Measurements from ENCODE around the gene KIF5C. TPM values are rescaled to one million over a fixed set of nuclear protein-coding genes. Genes with fewer than 3 reads are reported as not detected.

KIF5C gene
- total RNA-seq, 1 experiment from 2014 or later = 0.87 TPM

GRCh38 chr2:149059822-149060221 is 184.8 kb downstream of the KIF5C start:
- Mint-ChIP-seq H3K4me3 (ENCODE audit: low read depth, unreplicated experiment) (no peak overlapping the region), H3K36me3 (ENCODE audit: insufficient read depth, unreplicated experiment) (no peaks in the 10 kb centered on the region), H3K27ac (ENCODE audit: unreplicated experiment) (no peak overlapping the region), H3K9me3 (ENCODE audit: low read depth, unreplicated experiment) (no peaks in the 10 kb centered on the region), H3K27me3 (ENCODE audit: unreplicated experiment) (no peaks in the 10 kb centered on the region), H3K4me1 (ENCODE audit: low read depth, unreplicated experiment) (peaks cover 8% of the 10 kb centered on the region)
- BruUV-seq (replicated peaks) = no TSS peak
- no peak for DNase-seq
- intact Hi-C loops (cut with micrococcal nuclease; ENCODE audit: unreplicated experiment) = no loop called here
- no peak for TF ChIP-seq CTCF (IDR thresholded peaks at IDR 0.05; ENCODE audit: unreplicated experiment)
- CTCF ChIA-PET = no interaction called here

GRCh38 chr2:149061133-149061745 is 186.2 kb downstream of the KIF5C start:
- Mint-ChIP-seq H3K9me3 (ENCODE audit: low read depth, unreplicated experiment) (no peaks in the 10 kb centered on the region), H3K27me3 (ENCODE audit: unreplicated experiment) (no peaks in the 10 kb centered on the region), H3K4me3 (ENCODE audit: low read depth, unreplicated experiment) (no peak overlapping the region), H3K4me1 (ENCODE audit: low read depth, unreplicated experiment) (peaks cover 15% of the 10 kb centered on the region), H3K27ac (ENCODE audit: unreplicated experiment) (no peak overlapping the region), H3K36me3 (ENCODE audit: insufficient read depth, unreplicated experiment) (no peaks in the 10 kb centered on the region)
- CTCF ChIA-PET = interaction anchor here (0.5 kb wide), 1 partner anchor 416 kb away, joined by 7 read pairs; no protein-coding TSS in a partner anchor
- BruUV-seq (replicated peaks) = no TSS peak
- no peak for TF ChIP-seq CTCF (IDR thresholded peaks at IDR 0.05; ENCODE audit: unreplicated experiment)
- no peak for DNase-seq
- intact Hi-C loops (cut with micrococcal nuclease; ENCODE audit: unreplicated experiment) = no loop called here

GRCh38 chr2:149062531-149062930 is 187.5 kb downstream of the KIF5C start:
- BruUV-seq (replicated peaks) = no TSS peak
- Mint-ChIP-seq H3K27ac (ENCODE audit: unreplicated experiment) (no peak overlapping the region), H3K4me3 (ENCODE audit: low read depth, unreplicated experiment) (no peak overlapping the region), H3K9me3 (ENCODE audit: low read depth, unreplicated experiment) (no peaks in the 10 kb centered on the region), H3K27me3 (ENCODE audit: unreplicated experiment) (no peaks in the 10 kb centered on the region), H3K4me1 (ENCODE audit: low read depth, unreplicated experiment) (peaks cover 15% of the 10 kb centered on the region), H3K36me3 (ENCODE audit: insufficient read depth, unreplicated experiment) (no peaks in the 10 kb centered on the region)
- CTCF ChIA-PET = no interaction called here
- intact Hi-C loops (cut with micrococcal nuclease; ENCODE audit: unreplicated experiment) = no loop called here
- TF ChIP-seq CTCF (IDR thresholded peaks at IDR 0.05; ENCODE audit: unreplicated experiment) = no peak
- no peak for DNase-seq

- no peaks in the 10 kb centered on the region for H3K27me3 Mint-ChIP-seq (ENCODE audit: unreplicated experiment)
- no peak overlapping the region for H3K4me3 Mint-ChIP-seq (ENCODE audit: low read depth, unreplicated experiment)
- no TSS peak for BruUV-seq (replicated peaks)
- H3K27ac Mint-ChIP-seq (ENCODE audit: unreplicated experiment) = no peak overlapping the region
- H3K4me1 Mint-ChIP-seq (ENCODE audit: low read depth, unreplicated experiment) = peaks cover 15% of the 10 kb centered on the region
- CTCF ChIA-PET = no interaction called here
- DNase-seq = no peak
- H3K9me3 Mint-ChIP-seq (ENCODE audit: low read depth, unreplicated experiment) = no peaks in the 10 kb centered on the region
- no peaks in the 10 kb centered on the region for H3K36me3 Mint-ChIP-seq (ENCODE audit: insufficient read depth, unreplicated experiment)
- intact Hi-C loops (cut with micrococcal nuclease; ENCODE audit: unreplicated experiment) = no loop called here
- TF ChIP-seq CTCF (IDR thresholded peaks at IDR 0.05; ENCODE audit: unreplicated experiment) = no peak
Observed at GRCh38 chr2:149063177-149063576, 188.2 kb downstream of the KIF5C start.

Measured in Calu3 (cell line).